Stimulated activated CD4-positive, alpha-beta T cell treated with anti-CD3 and anti-CD28 coated beads, TNF-alpha, amount 100 ng/mL, for 4 hours (primary cell): Measurements from ENCODE around the gene ZNF578.
"Not testable (repeated sequence)": the region's sequence is repeated elsewhere in the genome, so short reads cannot be mapped to it uniquely, and the experiment has no call there.

Experiments used
- DNase-seq, 3 experiments: peaks; one replicate each; pipeline ENCODE4 v3.0.0-alpha.2; 2020; ENCODE audit warnings: low read depth in 3 of 3

The ZNF578 gene

DNA sequence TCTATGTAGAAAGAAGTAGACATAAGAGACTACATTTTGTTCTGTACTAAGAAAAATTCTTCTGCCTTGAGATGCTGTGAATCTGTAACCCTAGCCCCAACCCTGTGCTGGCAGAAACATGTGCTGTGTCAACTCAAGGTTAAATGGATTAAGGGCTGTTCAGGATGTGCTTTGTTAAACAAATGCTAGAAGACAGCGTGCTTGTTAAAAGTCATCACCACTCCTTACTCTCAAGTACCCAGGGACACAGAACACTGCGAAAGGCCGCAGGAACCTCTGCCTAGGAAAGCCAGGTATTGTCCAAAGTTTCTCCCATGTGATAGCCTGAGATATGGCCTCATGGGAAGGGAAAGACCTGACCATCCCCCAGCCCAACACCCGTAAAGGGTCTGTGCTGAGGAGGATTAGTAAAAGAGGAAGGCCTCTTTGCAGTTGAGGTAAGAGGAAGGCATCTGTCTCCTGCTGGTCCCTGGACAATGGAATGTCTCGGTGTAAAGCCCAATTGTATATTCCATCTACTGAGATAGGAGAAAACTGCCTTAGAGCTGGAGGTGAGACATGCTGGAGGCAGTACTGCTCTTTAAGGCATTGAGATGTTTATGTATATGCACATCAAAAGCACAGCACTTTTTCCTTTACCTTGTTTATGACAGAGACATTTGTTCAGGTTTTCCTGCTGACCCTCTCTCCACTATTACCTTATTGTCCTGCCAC is 105.5 kb downstream of the ZNF578 start:
- not testable (repeated sequence) for DNase-seq

- not testable (repeated sequence) for DNase-seq
Measured at GRCh38 chr19:52561611-52562010, 108.3 kb downstream of the ZNF578 start.
